Cardiac muscle cell (in vitro differentiated cells and primary cell): ENCODE data around the gene PRUNE2. TPM values are rescaled to one million over a fixed set of nuclear protein-coding genes. Genes with fewer than 3 reads are reported as not detected.

Experiments used
- DNase-seq, 2 donors: peaks; one replicate each; pipeline versions ENCODE4 v3.0.0 to v3.0.0-alpha.2; 2010 to 2017; ENCODE audit warnings: low read depth in 1 of 2, low spot score in 1 of 2
- H3K27ac ChIP-seq: fragments of 200-600 bp; sonication (generic); 2 replicates; pipeline ENCODE4 v1.5.1; 2016
- H3K27me3 ChIP-seq: fragments of 200-600 bp; sonication (generic); 2 replicates; pipeline ENCODE4 v1.6.0; 2016; ENCODE audit warnings: control low read depth
- H3K36me3 ChIP-seq: fragments of 200-600 bp; sonication (generic); 2 replicates; pipeline ENCODE4 v1.5.1; 2016; ENCODE audit warnings: control low read depth
- H3K4me1 ChIP-seq: fragments of 200-600 bp; sonication (generic); 2 replicates; pipeline ENCODE4 v1.8.1; 2017; ENCODE audit warnings: low read depth, mild to moderate bottlenecking, mixed run types
- H3K4me3 ChIP-seq: fragments of 200-600 bp; sonication (generic); 2 replicates; pipeline ENCODE4 v1.5.1; 2016; ENCODE audit warnings: mild to moderate bottlenecking
- H3K9me3 ChIP-seq: fragments of 200-600 bp; sonication (generic); 2 replicates; pipeline ENCODE4 v1.5.1; 2017; ENCODE audit warnings: low read depth, mild to moderate bottlenecking, control low read depth
- polyA plus RNA-seq: library from polyadenylated mRNA; unstranded; fragments of >200 nt; fragmentation: Nextera tagmentation; extraction: Ambion mirVana; gene quantifications from 2 replicates; pipeline ENCODE4 v1.2.1, GENCODE V29; 2016
- total RNA-seq: library from RNA; depleted of rRNA; stranded (reverse); fragments of >200 nt; gene quantifications from 2 replicates; pipeline ENCODE4 v1.2.3, GENCODE V29; 2016
- TF ChIP-seq, protein P1 (sequence below): IDR thresholded peaks from 2 replicates; pipeline ENCODE4 v1.5.1; 2012; ENCODE audit warnings: low read depth, mild to moderate bottlenecking, low read length

Gene PRUNE2
- total and polyA plus RNA-seq, 2 experiments from 2014 or later, result 5.5 to 14.4 TPM

- TF ChIP-seq, protein P1, sequence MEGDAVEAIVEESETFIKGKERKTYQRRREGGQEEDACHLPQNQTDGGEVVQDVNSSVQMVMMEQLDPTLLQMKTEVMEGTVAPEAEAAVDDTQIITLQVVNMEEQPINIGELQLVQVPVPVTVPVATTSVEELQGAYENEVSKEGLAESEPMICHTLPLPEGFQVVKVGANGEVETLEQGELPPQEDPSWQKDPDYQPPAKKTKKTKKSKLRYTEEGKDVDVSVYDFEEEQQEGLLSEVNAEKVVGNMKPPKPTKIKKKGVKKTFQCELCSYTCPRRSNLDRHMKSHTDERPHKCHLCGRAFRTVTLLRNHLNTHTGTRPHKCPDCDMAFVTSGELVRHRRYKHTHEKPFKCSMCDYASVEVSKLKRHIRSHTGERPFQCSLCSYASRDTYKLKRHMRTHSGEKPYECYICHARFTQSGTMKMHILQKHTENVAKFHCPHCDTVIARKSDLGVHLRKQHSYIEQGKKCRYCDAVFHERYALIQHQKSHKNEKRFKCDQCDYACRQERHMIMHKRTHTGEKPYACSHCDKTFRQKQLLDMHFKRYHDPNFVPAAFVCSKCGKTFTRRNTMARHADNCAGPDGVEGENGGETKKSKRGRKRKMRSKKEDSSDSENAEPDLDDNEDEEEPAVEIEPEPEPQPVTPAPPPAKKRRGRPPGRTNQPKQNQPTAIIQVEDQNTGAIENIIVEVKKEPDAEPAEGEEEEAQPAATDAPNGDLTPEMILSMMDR, result no peak
- Histone ChIP-seq H3K27ac (no peak overlapping the region), H3K9me3 (no peaks in the 10 kb centered on the region), H3K27me3 (no peaks in the 10 kb centered on the region), H3K36me3 (no peaks in the 10 kb centered on the region), H3K4me3 (no peak overlapping the region), H3K4me1 (peaks cover 10% of the 10 kb centered on the region)
- no peak for DNase-seq
Measured at GRCh38 chr9:76932265-76932664, 26.4 kb upstream of the PRUNE2 start.

DNA sequence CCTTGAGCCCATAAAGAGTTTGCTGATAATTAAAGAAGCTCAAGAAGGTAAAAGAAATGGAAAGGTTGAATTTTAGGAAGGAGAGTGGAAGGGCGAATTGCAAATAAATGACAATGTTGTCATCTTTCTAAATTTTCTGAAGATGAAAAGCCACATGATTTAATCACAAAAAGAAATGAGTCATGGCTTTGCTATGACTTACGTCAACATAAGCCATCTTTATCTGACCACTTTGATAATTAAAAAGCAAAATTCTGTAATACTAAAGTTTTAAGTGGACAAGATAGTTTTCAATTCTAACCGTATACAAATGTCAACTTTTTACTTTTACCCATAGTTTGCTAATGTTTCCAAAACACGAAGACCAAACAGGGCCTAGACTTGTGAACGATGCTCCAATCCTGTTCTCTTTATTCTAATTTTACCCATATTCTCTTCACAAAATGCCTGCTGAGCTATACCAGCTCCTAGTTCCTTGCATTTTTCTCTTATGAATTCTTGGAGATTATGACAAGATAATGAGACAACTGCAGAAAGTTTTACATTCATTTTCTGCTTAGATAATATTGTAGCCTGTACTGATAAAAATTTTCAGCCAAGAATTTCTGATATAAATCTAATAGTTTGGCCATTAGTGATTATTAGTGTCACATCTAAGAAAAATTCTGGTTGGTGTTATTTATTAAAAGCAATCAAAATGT, 21.8 kb upstream of the PRUNE2 start:
- DNase-seq, result peak in 1 of 2 donors; percentile 35
- Histone ChIP-seq H3K9me3 (no peaks in the 10 kb centered on the region), H3K4me1 (peaks cover 3% of the 10 kb centered on the region), H3K4me3 (no peak overlapping the region), H3K27me3 (no peaks in the 10 kb centered on the region), H3K36me3 (no peaks in the 10 kb centered on the region), H3K27ac (no peak overlapping the region)
- TF ChIP-seq, protein P1, result no peak

GRCh38 chr9:76926846-76927245, 20.9 kb upstream of the PRUNE2 start:
- DNase-seq, result no peak
- Histone ChIP-seq H3K4me3 (no peak overlapping the region), H3K27ac (no peak overlapping the region)

DNA sequence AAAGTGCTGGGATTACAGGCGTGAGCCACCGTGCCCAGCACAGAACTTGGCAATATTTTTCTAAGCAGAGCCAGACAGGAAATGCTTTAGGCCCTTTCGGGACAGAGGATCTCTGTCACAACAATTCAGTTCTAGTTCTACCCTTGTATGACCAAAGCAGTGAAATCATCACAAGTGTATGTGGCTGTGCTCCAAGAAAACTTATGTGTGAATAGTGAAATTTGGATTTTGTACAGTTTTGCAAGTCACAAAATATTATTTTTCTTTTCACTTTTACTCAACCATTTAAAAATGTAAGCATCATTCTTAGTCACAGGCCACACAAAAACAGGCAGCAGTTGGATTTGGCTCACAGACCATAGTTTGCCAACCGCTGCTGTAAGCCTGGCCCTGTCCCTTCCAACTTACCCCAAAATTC, 20.4 kb upstream of the PRUNE2 start:
- Histone ChIP-seq H3K27me3 (no peaks in the 10 kb centered on the region), H3K4me1 (no peaks in the 10 kb centered on the region), H3K27ac (no peak overlapping the region), H3K36me3 (no peaks in the 10 kb centered on the region), H3K9me3 (no peaks in the 10 kb centered on the region), H3K4me3 (no peak overlapping the region)
- DNase-seq, result peak in 1 of 2 donors; percentile 89
- TF ChIP-seq, protein P1, result no peak

More at GRCh38 chr9:76926846-76927245, 20.9 kb upstream of the PRUNE2 start:
- TF ChIP-seq, protein P1, result no peak
- no peaks in the 10 kb centered on the region for H3K9me3 ChIP-seq
- no peaks in the 10 kb centered on the region for H3K36me3 ChIP-seq
- no peaks in the 10 kb centered on the region for H3K27me3 ChIP-seq
- H3K4me1 ChIP-seq, result no peaks in the 10 kb centered on the region

- H3K4me3 ChIP-seq, result no peak overlapping the region
- H3K36me3 ChIP-seq, result no peaks in the 10 kb centered on the region
- no peaks in the 10 kb centered on the region for H3K4me1 ChIP-seq
- TF ChIP-seq, protein P1, result no peak
- peak in 1 of 2 donors; percentile 10 for DNase-seq
- H3K27ac ChIP-seq, result no peak overlapping the region
- peaks cover 3% of the 10 kb centered on the region for H3K27me3 ChIP-seq
- no peaks in the 10 kb centered on the region for H3K9me3 ChIP-seq
Measured at GRCh38 chr9:76921165-76921564, 15.3 kb upstream of the PRUNE2 start.
